GM12872 (cell line): ENCODE results near the gene RYR1.
A peak's percentile ranks its signal among the peaks of the same experiment; 100 is the strongest.

Experiments
- TF ChIP-seq, protein P1 (sequence below): IDR thresholded peaks from 3 replicates; pipeline ENCODE4 v1.5.1; 2011; ENCODE audit warnings: low read depth, mild to moderate bottlenecking, low read length, moderate library complexity; ENCODE audit not compliant: insufficient read depth

The RYR1 gene

DNA sequence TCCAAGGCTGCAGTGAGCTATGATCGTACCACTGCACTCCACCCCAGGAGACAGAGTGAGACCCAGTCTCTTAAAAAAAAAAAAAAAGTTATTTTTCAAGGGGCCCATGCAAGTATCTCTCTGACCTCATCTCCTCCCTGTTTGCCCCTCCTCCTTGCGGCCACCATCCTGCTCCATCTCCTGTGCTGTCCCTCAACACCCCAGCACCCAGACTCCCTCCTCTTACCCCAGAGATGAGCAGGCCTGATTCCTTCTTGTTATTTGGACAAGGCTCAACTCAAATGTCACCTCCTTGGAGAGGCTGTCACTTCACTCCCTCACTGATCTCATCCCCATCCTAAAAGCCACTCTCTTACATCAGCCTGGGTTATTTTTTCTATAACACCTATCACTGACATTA lies 4.4 kb downstream of the RYR1 start:
- TF ChIP-seq, protein P1, sequence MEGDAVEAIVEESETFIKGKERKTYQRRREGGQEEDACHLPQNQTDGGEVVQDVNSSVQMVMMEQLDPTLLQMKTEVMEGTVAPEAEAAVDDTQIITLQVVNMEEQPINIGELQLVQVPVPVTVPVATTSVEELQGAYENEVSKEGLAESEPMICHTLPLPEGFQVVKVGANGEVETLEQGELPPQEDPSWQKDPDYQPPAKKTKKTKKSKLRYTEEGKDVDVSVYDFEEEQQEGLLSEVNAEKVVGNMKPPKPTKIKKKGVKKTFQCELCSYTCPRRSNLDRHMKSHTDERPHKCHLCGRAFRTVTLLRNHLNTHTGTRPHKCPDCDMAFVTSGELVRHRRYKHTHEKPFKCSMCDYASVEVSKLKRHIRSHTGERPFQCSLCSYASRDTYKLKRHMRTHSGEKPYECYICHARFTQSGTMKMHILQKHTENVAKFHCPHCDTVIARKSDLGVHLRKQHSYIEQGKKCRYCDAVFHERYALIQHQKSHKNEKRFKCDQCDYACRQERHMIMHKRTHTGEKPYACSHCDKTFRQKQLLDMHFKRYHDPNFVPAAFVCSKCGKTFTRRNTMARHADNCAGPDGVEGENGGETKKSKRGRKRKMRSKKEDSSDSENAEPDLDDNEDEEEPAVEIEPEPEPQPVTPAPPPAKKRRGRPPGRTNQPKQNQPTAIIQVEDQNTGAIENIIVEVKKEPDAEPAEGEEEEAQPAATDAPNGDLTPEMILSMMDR = no peak

DNA sequence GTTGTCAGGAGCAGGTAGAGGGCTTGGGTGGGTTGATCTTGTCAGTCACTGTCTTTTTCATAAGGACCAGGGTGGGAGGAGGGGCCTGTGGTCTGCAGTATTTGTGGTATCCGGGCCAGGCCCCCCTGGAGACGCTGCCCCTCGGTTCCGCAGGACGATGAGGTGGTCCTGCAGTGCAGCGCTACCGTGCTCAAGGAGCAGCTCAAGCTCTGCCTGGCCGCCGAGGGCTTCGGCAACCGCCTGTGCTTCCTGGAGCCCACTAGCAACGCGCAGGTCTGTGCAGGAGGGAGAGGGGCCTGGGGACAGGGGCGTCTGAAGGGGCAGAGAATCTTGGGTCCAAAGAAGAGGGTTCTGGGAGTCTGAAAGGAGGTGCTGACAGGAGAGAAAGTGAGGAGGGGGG lies 7.1 kb downstream of the RYR1 start:
- TF ChIP-seq, protein P1 = no peak

DNA sequence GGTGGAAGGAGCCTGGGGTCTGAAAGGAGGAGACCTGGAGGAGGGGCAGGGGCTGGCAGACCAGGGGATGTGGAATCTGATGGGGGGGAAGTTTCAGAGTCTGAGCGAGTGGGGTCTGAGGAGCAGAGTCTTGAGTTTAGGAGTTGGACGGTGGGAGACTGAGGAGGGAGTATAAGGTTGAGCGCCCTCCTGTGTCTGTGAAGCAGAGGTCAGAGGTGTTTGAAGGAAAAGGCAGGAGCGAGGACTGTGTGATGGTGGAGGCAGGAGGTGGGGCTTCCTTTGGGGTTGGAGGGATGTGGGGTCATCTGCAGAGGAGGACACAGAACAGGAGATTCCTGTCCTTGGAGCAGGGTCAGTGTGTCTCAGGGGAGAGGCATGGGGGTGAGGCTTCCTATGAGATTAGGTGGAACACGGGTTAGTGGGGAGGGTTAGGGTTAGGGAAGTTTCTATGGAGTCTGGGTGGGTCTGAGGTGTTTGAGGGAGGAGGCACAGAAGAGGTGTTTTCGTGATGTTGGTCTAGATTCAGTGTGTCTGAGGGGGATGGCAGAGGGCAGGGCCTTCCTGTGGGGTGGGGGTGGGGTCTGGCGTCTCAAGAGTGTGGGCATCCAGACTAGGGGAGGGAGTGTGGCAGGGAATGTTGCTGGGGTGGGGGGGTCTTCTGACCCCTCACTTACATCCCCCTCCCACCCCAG lies 8.3 kb downstream of the RYR1 start:
- TF ChIP-seq, protein P1 = 0 out of 3 replicates have a peak, but pooled peaks have one; percentile 24

DNA sequence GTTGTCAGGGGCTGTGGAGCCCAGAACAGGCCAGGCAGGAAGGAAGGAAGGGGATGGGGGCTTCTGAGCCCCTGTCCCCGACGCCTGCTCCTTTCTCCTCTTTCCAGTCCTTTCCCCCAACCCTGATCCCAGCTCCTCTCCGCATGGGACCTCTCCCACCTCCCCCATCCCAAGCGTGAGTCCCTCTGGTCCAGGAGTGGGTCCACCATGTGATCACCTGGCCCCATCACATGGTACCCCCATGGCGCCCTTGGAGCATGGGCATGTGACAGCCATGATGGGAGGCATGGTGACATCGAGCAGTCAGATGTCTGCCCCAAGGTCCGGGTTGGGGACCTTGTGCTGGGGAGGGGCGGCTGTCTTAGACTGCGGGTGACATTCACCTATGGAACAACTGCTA lies 9.2 kb downstream of the RYR1 start:
- TF ChIP-seq, protein P1 = no peak

DNA sequence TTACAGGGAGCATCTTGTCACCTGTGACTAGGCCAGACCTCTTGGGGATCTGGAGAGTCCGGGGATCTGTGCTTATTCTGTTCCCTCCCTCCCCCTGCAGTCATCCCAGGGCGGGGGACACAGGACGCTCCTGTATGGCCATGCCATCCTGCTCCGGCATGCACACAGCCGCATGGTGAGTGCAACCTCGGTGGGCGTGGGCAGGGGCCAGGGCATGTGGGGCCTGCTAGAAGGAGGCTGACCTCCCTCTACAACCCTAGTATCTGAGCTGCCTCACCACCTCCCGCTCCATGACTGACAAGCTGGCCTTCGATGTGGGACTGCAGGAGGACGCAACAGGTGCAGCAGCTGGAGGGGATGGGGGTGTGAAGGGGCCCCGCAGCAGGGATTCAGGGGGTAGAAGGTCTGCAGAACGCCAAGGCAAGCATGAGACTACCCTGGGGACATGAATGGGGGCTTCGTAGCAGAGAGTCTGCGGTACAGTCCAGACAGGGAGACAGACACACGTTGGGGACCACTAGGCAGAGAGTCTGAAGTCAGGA lies 10.0 kb downstream of the RYR1 start:
- TF ChIP-seq, protein P1 = no peak

DNA sequence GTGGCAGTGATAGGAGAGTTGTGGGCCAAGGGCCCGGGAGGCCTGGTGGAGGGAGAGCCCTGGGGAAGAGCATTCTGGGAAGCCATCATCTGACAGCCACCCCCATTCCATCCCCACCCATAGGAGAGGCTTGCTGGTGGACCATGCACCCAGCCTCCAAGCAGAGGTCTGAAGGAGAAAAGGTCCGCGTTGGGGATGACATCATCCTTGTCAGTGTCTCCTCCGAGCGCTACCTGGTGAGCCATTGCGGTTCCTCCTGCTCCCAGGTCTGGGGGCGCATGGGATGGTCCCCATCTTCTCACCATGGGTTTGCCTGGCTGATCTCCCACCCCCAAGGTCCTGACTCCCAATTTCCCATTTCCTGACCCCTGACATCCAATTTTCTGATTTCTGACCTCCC lies 10.5 kb downstream of the RYR1 start:
- TF ChIP-seq, protein P1 = no peak

DNA sequence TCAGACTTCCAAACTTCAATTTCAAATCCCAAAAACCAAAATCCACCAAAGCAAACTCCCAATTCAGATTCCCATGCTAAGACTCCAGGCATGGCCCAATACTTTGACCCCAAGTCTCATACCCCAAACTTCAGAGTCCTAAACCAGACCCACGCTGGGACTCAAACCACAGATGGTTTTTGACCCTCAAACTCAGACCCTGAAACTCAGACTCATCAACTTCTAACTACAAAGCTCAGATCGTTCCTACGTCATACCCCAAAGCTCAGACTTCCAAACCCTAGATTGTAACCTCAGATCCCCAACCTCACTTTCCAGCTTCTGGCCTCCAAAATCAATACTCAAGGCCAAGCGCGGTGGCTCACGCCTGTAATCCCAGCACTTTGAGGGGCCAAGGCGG lies 11.9 kb downstream of the RYR1 start:
- TF ChIP-seq, protein P1 = no peak
